CD8-positive, alpha-beta memory T cell (primary cell): ENCODE results near the gene MYLK2. TPM values are rescaled to one million over a fixed set of nuclear protein-coding genes. Genes with fewer than 3 reads are reported as not detected.

Experiments used
- CTCF ChIA-PET: fragments of 350-600 bp; sonication (Branson Sonifier 250); formaldehyde crosslinking; loops from one replicate; lab custom pipeline; 2021; ENCODE audit warnings: antibody characterized with exemption; lab: Charles Lee
- POLR2A ChIA-PET: fragments of 350-600 bp; sonication (Branson Sonifier 250); formaldehyde crosslinking; loops from one replicate; lab custom pipeline; 2021; ENCODE audit warnings: antibody characterized with exemption; lab: Charles Lee
- DNase-seq, 5 donors: peaks; one replicate each; pipeline versions ENCODE4 v3.0.0 to v3.0.0-alpha.2; 2020 to 2022; ENCODE audit warnings: mixed read lengths in 1 of 5
- H3K27ac ChIP-seq: one replicate; pipeline ENCODE4 v1.7.0; 2013; ENCODE audit warnings: low read depth, mild to moderate bottlenecking, low read length, moderate library complexity
- H3K27me3 ChIP-seq: 2 replicates; pipeline ENCODE4 v1.7.0; 2013; ENCODE audit warnings: low read length, mild to moderate bottlenecking; ENCODE audit not compliant: insufficient read depth, poor library complexity, severe bottlenecking
- H3K36me3 ChIP-seq: 2 replicates; pipeline ENCODE4 v1.7.0; 2013; ENCODE audit warnings: mild to moderate bottlenecking, low read length, moderate library complexity; ENCODE audit not compliant: insufficient read depth
- H3K4me1 ChIP-seq: 2 replicates; pipeline ENCODE4 v1.7.0; 2013; ENCODE audit warnings: mild to moderate bottlenecking, low read length, moderate library complexity; ENCODE audit not compliant: insufficient read depth
- H3K4me3 ChIP-seq: 2 replicates; pipeline ENCODE4 v1.7.0; 2013; ENCODE audit warnings: mild to moderate bottlenecking, low read length
- H3K9me3 ChIP-seq: 2 replicates; pipeline ENCODE4 v1.7.0; 2013; ENCODE audit warnings: mild to moderate bottlenecking, low read length
- H3K27ac Mint-ChIP-seq, 8 donors: one replicate each; pipeline ENCODE4 v1.8.0; 2020 to 2021; ENCODE audit warnings: mixed read lengths in 8 of 8, mild to moderate bottlenecking in 6 of 8, inconsistent platforms in 3 of 8, moderate library complexity in 3 of 8
- H3K27me3 Mint-ChIP-seq, 2 donors: one replicate each; pipeline ENCODE4 v1.8.0; 2020 to 2021; ENCODE audit warnings: mixed read lengths in 2 of 2, mild to moderate bottlenecking in 1 of 2, moderate library complexity in 1 of 2
- H3K36me3 Mint-ChIP-seq, 3 donors: one replicate each; pipeline ENCODE4 v1.8.0; 2020 to 2021; ENCODE audit warnings: mixed read lengths in 3 of 3, inconsistent platforms in 1 of 3, mild to moderate bottlenecking in 1 of 3
- H3K4me1 Mint-ChIP-seq, 3 donors: one replicate each; pipeline ENCODE4 v1.8.0; 2020 to 2021; ENCODE audit warnings: mixed read lengths in 3 of 3, inconsistent platforms in 1 of 3, mild to moderate bottlenecking in 1 of 3
- H3K4me3 Mint-ChIP-seq, 7 donors: one replicate each; pipeline ENCODE4 v1.8.0; 2020 to 2021; ENCODE audit warnings: mixed read lengths in 7 of 7, mild to moderate bottlenecking in 6 of 7, moderate library complexity in 4 of 7, inconsistent platforms in 2 of 7
- H3K9me3 Mint-ChIP-seq, 5 donors: one replicate each; pipeline ENCODE4 v1.8.0; 2020 to 2022; ENCODE audit warnings: mixed read lengths in 5 of 5, mild to moderate bottlenecking in 3 of 5, moderate library complexity in 2 of 5, inconsistent platforms in 1 of 5
- polyA plus RNA-seq: library from polyadenylated mRNA; unstranded; fragments of 300-500 nt; fragmentation: Illumina TruSeq; gene quantifications from one replicate; pipeline ENCODE4 v1.2.3, GENCODE V29; 2021
- total RNA-seq, 2 experiments: library from RNA; stranded (reverse); gene quantifications; one replicate each; pipeline ENCODE4 v1.2.3, GENCODE V29; 2021

MYLK2 gene
- total and polyA plus RNA-seq, 3 experiments from 2014 or later = 0.13 to 0.24 TPM; not detected in 1

- Mint-ChIP-seq H3K4me1 (no peaks in the 10 kb centered on the region), H3K4me3 (no peak overlapping the region), H3K27ac (peak overlapping the region in 1 of 8 donors; percentile 95), H3K9me3 (no peaks in the 10 kb centered on the region), H3K36me3 (no peaks in the 10 kb centered on the region), H3K27me3 (no peaks in the 10 kb centered on the region)
- Histone ChIP-seq H3K4me3 (no peak overlapping the region), H3K9me3 (no peaks in the 10 kb centered on the region), H3K36me3 (no peaks in the 10 kb centered on the region), H3K27me3 (no peaks in the 10 kb centered on the region), H3K27ac (no peak overlapping the region), H3K4me1 (no peaks in the 10 kb centered on the region)
- CTCF ChIA-PET = no interaction called here
- POLR2A ChIA-PET = no interaction called here
- no peak for DNase-seq
Measured at GRCh38 chr20:31788578-31788977, 30.6 kb upstream of the MYLK2 start.

DNA sequence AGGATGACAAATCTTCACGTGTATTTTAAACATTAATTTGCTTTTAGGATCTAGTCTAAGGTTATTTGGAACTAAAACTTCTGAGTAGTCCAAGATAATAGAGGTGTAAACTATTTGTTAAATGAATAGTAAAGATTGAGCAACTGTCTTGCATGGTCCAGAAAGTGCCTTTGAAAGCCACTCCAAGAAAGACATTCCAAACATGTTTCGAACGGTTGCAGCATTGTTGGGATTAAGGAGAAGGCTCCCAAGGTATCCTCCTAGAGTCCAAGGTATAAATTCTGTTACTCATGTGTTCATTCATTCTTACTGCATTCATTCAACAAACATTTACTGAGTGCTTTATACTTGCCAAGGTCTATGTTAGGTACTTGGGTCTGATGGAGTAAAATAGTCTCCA is 28.8 kb upstream of the MYLK2 start:
- POLR2A ChIA-PET = no interaction called here
- no peaks in the 10 kb centered on the region for H3K4me1 Mint-ChIP-seq
- CTCF ChIA-PET = no interaction called here

DNA sequence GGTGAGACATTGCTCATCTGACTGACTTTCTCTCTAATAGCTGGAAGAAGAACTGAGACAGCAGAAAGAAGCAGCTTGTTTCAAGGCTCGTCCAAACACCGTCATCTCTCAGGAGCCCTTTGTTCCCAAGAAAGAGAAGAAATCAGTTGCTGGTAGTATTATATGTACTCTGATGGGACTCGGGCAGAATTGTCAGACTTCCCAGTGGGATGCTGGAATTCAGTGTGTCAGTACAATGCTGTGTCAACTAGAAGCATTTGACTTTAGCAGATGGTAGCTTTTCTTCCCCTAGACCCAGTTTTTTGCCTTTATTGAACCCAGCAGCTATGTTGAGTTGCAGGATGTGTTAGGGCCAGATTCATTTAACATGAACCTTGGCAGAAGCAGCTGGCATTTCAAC is 21.8 kb upstream of the MYLK2 start:
- no peaks in the 10 kb centered on the region for H3K4me1 Mint-ChIP-seq
- Histone ChIP-seq H3K36me3 (no peaks in the 10 kb centered on the region), H3K4me3 (no peak overlapping the region), H3K27me3 (no peaks in the 10 kb centered on the region), H3K4me1 (no peaks in the 10 kb centered on the region), H3K9me3 (no peaks in the 10 kb centered on the region), H3K27ac (no peak overlapping the region)
- POLR2A ChIA-PET = no interaction called here
- no peaks in the 10 kb centered on the region for H3K9me3 Mint-ChIP-seq
- peaks cover 0 to 1% (median 0%) of the 10 kb centered on the region in 3 donors for H3K36me3 Mint-ChIP-seq
- no peak overlapping the region for H3K27ac Mint-ChIP-seq
- no peak overlapping the region for H3K4me3 Mint-ChIP-seq
- CTCF ChIA-PET = no interaction called here
- no peak for DNase-seq
- H3K27me3 Mint-ChIP-seq = no peaks in the 10 kb centered on the region

More for the DNA sequence above, 28.8 kb upstream of the MYLK2 start:
- Mint-ChIP-seq H3K9me3 (no peaks in the 10 kb centered on the region), H3K4me3 (no peak overlapping the region), H3K27me3 (no peaks in the 10 kb centered on the region), H3K27ac (no peak overlapping the region), H3K36me3 (no peaks in the 10 kb centered on the region)
- Histone ChIP-seq H3K27me3 (no peaks in the 10 kb centered on the region), H3K4me1 (no peaks in the 10 kb centered on the region), H3K4me3 (no peak overlapping the region), H3K27ac (no peak overlapping the region), H3K9me3 (no peaks in the 10 kb centered on the region), H3K36me3 (no peaks in the 10 kb centered on the region)
- no peak for DNase-seq

DNA sequence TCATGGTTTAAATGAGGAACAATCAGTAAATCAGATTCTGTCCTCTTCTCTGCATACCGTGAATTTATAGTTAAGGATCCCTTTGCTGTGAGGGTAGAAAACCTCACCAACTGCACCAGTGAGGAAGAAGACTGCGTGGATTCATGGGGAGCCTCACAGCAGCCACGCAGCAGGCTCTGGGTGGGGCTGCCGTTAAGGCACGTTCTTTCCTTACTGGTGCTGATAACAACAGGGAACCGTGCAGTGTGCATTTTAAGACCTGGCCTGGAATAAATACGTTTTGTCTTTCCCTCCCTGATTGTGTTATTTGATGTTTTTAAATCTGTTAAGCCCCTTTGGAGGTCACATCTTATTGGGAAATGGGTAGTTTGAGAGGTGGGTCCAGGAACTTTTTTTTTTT is 17.6 kb upstream of the MYLK2 start:
- ChIA-PET POLR2A (no interaction called here), CTCF (no interaction called here)
- Mint-ChIP-seq H3K27ac (peak overlapping the region in 2 of 8 donors; percentile 19 to 24), H3K36me3 (peaks cover 0 to 1% (median 0%) of the 10 kb centered on the region in 3 donors), H3K4me3 (no peak overlapping the region), H3K4me1 (peaks cover 10 to 15% (median 13%) of the 10 kb centered on the region in 3 donors), H3K9me3 (no peaks in the 10 kb centered on the region), H3K27me3 (no peaks in the 10 kb centered on the region)
- Histone ChIP-seq H3K36me3 (no peaks in the 10 kb centered on the region), H3K4me1 (peaks cover 13% of the 10 kb centered on the region), H3K27ac (no peak overlapping the region), H3K9me3 (no peaks in the 10 kb centered on the region), H3K27me3 (no peaks in the 10 kb centered on the region), H3K4me3 (no peak overlapping the region)
- no peak for DNase-seq

DNA sequence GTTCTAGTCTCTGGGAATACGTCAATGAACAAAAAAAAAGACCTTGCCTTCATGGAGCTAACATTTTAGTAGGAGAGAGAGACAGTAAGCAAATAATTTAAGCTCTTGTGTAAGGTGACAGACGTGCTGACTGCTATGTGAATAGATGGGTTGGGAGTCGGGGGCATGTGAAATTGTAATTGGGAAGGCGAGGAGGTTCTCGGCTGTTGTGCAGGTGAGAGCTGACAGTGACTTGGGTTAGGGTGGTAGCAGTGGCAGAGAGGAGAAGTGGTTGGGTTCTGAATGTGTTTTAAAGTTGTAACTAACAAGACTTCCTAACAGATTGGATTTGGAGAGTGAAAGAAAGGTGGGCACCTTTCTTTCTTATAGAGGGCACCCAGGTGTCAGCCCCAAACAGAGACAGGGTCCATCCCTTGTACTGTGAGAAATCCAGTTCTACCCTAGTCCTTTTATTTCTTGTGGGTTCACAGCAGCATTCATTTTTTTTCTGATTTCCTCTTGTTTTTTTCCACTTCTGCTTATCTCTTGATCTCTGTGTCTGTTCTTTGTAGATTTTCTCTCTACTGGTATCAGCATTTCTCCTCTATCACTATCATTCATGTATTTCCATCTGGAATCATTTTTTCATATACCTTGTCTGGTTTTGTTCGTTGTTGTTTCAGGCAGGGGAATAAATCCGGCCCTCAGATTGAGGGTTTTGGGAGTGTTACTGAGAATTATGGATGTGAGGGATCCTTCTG is 15.4 kb upstream of the MYLK2 start:
- CTCF ChIA-PET = no interaction called here
- POLR2A ChIA-PET = no interaction called here
- Histone ChIP-seq H3K36me3 (no peaks in the 10 kb centered on the region), H3K27ac (no peak overlapping the region), H3K4me1 (peaks cover 13% of the 10 kb centered on the region), H3K9me3 (no peaks in the 10 kb centered on the region), H3K4me3 (no peak overlapping the region), H3K27me3 (no peaks in the 10 kb centered on the region)
- H3K9me3 Mint-ChIP-seq = no peaks in the 10 kb centered on the region
- H3K27ac Mint-ChIP-seq = peak overlapping the region in 3 of 8 donors; percentile 7 to 58 (median 49)
- H3K27me3 Mint-ChIP-seq = peaks cover 0 to under 1% of the 10 kb centered on the region in 2 donors
- no peak for DNase-seq
- peaks cover 0 to 1% (median 0%) of the 10 kb centered on the region in 3 donors for H3K36me3 Mint-ChIP-seq
- peaks cover 10 to 15% (median 13%) of the 10 kb centered on the region in 3 donors for H3K4me1 Mint-ChIP-seq
- H3K4me3 Mint-ChIP-seq = peak overlapping the region in 1 of 7 donors; percentile 14

- Mint-ChIP-seq H3K4me3 (no peak overlapping the region), H3K9me3 (no peaks in the 10 kb centered on the region), H3K27me3 (peaks cover 0 to 4% of the 10 kb centered on the region in 2 donors), H3K36me3 (no peaks in the 10 kb centered on the region), H3K4me1 (peaks cover 10 to 15% (median 13%) of the 10 kb centered on the region in 3 donors), H3K27ac (no peak overlapping the region)
- POLR2A ChIA-PET = no interaction called here
- no peaks in the 10 kb centered on the region for H3K36me3 ChIP-seq
- DNase-seq = no peak
- CTCF ChIA-PET = interaction anchor here (0.5 to 0.7 kb wide), 2 partner anchors 16 to 194 kb away, joined by 3 to 4 read pairs; no protein-coding TSS in a partner anchor
- no peak overlapping the region for H3K27ac ChIP-seq
- peaks cover 13% of the 10 kb centered on the region for H3K4me1 ChIP-seq
- no peaks in the 10 kb centered on the region for H3K27me3 ChIP-seq
- H3K4me3 ChIP-seq = no peak overlapping the region
- H3K9me3 ChIP-seq = no peaks in the 10 kb centered on the region
Measured at GRCh38 chr20:31806564-31807355, 12.4 kb upstream of the MYLK2 start.

DNA sequence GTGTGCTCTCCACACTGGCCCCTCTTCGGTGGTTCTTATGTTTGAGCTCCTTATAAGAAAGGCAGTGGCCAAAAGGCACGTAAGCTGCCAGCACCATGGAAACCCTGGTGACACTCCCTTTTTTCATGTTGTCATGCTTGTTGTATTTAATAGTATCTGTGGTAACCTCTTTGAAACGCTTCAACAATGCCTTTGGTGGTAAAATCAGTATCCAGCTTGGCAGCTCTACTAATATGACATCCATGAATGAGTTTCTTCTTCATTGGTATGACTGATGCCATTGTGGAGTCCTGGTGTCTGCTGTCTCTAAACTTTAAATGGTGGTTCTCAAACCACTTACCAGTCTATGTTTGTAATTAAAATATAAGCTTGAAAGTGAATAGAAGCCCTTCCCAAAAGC is 10.7 kb upstream of the MYLK2 start:
- Mint-ChIP-seq H3K4me1 (peaks cover 8 to 11% (median 10%) of the 10 kb centered on the region in 3 donors), H3K27ac (no peak overlapping the region), H3K9me3 (no peaks in the 10 kb centered on the region), H3K36me3 (no peaks in the 10 kb centered on the region), H3K4me3 (no peak overlapping the region), H3K27me3 (peaks cover 0 to 4% of the 10 kb centered on the region in 2 donors)
- no peak overlapping the region for H3K4me3 ChIP-seq
- no peak for DNase-seq
- peaks cover 10% of the 10 kb centered on the region for H3K4me1 ChIP-seq
- H3K27ac ChIP-seq = no peak overlapping the region
- H3K27me3 ChIP-seq = no peaks in the 10 kb centered on the region
- no peaks in the 10 kb centered on the region for H3K36me3 ChIP-seq
- ChIA-PET POLR2A (no interaction called here), CTCF (no interaction called here)
- H3K9me3 ChIP-seq = no peaks in the 10 kb centered on the region

DNA sequence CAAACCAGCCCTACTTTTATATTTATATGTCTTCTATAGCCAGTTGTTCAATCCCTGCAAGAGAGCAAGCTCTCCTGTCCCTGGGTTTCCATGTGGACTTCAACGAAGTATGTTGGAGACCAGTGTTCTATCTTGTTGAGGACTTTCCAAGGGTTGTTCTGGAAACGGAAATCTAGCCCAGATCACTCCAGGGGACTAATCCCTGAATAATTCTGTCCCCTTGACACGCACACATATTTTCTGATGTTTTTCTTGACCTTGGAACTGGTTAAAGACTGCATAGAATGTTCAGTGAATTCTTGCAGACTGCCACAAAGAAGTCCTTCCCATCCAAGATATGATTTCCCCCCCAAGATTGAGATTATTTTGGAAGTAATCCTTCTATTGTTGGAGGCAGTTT is 9.5 kb upstream of the MYLK2 start:
- H3K36me3 Mint-ChIP-seq = no peaks in the 10 kb centered on the region
- H3K9me3 Mint-ChIP-seq = no peaks in the 10 kb centered on the region
- Histone ChIP-seq H3K9me3 (no peaks in the 10 kb centered on the region), H3K4me3 (no peak overlapping the region), H3K36me3 (no peaks in the 10 kb centered on the region), H3K4me1 (no peaks in the 10 kb centered on the region), H3K27ac (no peak overlapping the region), H3K27me3 (no peaks in the 10 kb centered on the region)
- H3K27me3 Mint-ChIP-seq = peaks cover 0 to 4% of the 10 kb centered on the region in 2 donors
- no peak for DNase-seq
- ChIA-PET CTCF (no interaction called here), POLR2A (no interaction called here)
- H3K4me1 Mint-ChIP-seq = no peaks in the 10 kb centered on the region
- H3K27ac Mint-ChIP-seq = no peak overlapping the region
- H3K4me3 Mint-ChIP-seq = no peak overlapping the region
